ENCODE measurements around the gene SF3B2.
"Not testable (repeated sequence)": the region's sequence is repeated elsewhere in the genome, so short reads cannot be mapped to it uniquely, and the experiment has no call there.

The SF3B2 gene

GRCh38 chr11:66007201-66007634 is 44.9 kb upstream of the SF3B2 start:
- DNase-seq (ENCODE audit: low read depth), result no peak
- TF ChIP-seq CTCF (conservative IDR thresholded peaks at IDR 0.05; ENCODE audit: low read length), result no peak

GRCh38 chr11:66008095-66008467 is 44.1 kb upstream of the SF3B2 start:
- no peak for TF ChIP-seq CTCF (conservative IDR thresholded peaks at IDR 0.05; ENCODE audit: low read length)
- DNase-seq (ENCODE audit: low read depth), result no peak
- no peak overlapping the region for H3K4me3 ChIP-seq (ENCODE audit: low read length)

More at GRCh38 chr11:66007201-66007634, 44.9 kb upstream of the SF3B2 start:
- no peak overlapping the region for H3K4me3 ChIP-seq (ENCODE audit: low read length)

DNA sequence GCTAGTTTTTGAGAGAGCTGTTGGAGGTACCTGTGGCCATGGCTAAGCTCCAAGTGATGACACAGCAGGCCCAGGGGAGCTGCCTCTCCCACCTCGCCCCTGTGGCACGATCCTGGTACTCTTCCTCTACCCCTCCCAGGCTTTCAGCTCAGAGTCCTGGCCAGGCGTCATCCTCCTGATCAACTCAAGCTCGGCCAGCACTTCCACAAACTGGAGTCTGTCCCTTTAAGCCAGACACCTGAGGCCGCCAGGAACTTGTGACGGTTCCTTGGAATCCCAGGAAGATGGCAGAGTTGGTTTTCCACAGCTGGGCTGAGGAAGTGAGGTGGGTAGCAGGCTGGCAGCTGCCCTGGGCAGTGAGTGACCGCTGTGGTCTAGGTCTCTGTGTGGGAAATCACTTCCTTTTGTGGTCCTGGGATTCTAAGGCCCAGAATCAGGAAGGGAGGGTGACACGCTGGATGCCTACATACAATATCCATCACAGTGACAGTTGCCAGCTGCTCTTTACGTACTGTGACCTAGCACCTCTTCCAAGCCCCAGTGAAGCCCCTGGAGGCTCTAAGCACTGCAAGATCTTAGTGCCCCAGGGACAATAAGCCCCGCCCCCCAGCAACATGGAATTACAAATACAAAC is 43.6 kb upstream of the SF3B2 start:
- no peak for TF ChIP-seq CTCF (conservative IDR thresholded peaks at IDR 0.05; ENCODE audit: low read length)
- no peak overlapping the region for H3K4me3 ChIP-seq (ENCODE audit: low read length)
- DNase-seq (ENCODE audit: low read depth), result no peak

GRCh38 chr11:66010036-66010435 is 42.1 kb upstream of the SF3B2 start:
- not testable (repeated sequence) for DNase-seq (ENCODE audit: low read depth); H3K4me3 ChIP-seq (ENCODE audit: low read length)

DNA sequence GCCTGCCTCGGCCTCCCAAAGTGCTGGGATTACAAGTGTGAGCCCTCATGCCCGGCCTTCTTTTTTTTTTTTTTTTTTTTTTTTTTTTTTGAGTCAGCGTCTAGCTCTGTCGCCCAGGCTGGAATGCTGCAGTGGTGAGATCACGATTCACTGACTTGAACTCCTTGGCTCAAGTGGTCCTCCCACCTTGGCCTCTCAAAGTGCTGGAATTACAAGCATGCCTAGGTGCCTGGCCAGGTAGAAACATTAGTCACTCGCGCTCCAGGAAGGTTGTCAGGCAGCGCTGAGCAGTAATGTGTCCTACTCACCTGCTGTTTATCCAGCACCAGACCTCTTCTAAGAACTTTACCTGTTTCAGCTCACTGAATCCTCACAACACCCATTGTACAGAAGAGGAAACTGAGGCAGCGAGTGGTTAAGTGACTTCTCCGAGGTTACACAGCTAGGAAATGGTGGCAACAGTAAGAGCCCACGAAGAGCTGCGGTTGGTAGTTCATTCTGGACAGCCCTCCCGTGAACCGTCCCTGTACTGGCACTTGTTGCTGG is 40.9 kb upstream of the SF3B2 start:
- DNase-seq (ENCODE audit: low read depth), result peak; percentile 67
- TF ChIP-seq CTCF (conservative IDR thresholded peaks at IDR 0.05; ENCODE audit: low read length), result no peak

DNA sequence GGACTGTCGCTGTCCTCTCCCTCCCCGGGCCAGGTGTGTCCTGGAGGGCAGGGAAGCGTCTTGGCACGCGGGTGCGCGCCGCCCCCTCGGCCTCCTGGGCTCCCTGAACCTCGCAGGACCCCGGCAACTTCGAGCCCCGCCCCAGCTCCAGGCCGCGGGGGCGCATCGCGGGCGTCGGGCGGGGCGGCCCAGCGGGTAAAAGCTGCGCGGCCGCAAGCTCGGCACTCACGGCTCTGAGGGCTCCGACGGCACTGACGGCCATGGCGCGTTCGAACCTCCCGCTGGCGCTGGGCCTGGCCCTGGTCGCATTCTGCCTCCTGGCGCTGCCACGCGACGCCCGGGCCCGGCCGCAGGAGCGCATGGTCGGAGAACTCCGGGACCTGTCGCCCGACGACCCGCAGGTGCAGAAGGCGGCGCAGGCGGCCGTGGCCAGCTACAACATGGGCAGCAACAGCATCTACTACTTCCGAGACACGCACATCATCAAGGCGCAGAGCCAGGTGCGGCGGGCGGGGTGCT is 40.3 kb upstream of the SF3B2 start, which contains the start of gene CST6:
Gene CST6 (plus strand): TSS at position 224 of the 519 bp plus-strand sequence. CDS start 37 bp downstream, at position 261.
- TF ChIP-seq CTCF (conservative IDR thresholded peaks at IDR 0.05; ENCODE audit: low read length), result no peak
- no peak for DNase-seq (ENCODE audit: low read depth)
- H3K4me3 ChIP-seq (ENCODE audit: low read length), result no peak within 1 kb of the TSS

More for the DNA sequence above, 40.9 kb upstream of the SF3B2 start:
- no peak overlapping the region for H3K4me3 ChIP-seq (ENCODE audit: low read length)

- no peak overlapping the region for H3K4me3 ChIP-seq (ENCODE audit: low read length)
- TF ChIP-seq CTCF (conservative IDR thresholded peaks at IDR 0.05; ENCODE audit: low read length), result no peak
- DNase-seq (ENCODE audit: low read depth), result no peak
Observed at GRCh38 chr11:66012371-66012945, 39.7 kb upstream of the SF3B2 start.

Measured in AG10803 (cell line).